Measurements from ENCODE around the gene HTRA1. TPM values are rescaled to one million over a fixed set of nuclear protein-coding genes. Genes with fewer than 3 reads are reported as not detected.

Gene HTRA1
- polyA plus RNA-seq, 3 donors from 2014 or later: 0.16 to 0.73 TPM; not detected in 1

DNA sequence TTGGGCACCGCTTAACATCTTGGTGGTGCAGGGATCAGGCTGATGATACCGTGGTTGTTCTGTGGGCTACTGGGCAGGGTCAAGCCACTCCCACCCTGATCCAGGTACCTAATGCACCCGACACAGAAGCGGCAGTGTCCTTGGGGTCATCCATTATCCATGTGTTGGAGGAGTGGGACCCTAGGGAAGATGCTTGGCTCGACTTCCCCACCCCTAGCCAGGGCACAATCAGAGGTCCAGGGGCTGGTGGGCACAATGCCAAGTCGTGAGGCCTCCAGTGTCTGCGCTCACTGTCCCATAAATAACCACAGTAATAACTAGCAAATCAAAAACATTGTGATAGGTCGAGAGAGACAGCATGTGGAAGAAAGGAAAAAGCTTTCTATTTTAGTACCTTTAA is 37.7 kb downstream of the HTRA1 start:
- Mint-ChIP-seq H3K27me3 (ENCODE audit: low read depth in 3 of 3) (peaks cover 0 to 8% (median 0%) of the 10 kb centered on the region in 3 donors), H3K9me3 (peaks cover 0 to under 1% (median 0%) of the 10 kb centered on the region in 6 donors), H3K36me3 (no peaks in the 10 kb centered on the region), H3K4me3 (no peak overlapping the region), H3K27ac (no peak overlapping the region), H3K4me1 (no peaks in the 10 kb centered on the region)
- DNase-seq: no peak

DNA sequence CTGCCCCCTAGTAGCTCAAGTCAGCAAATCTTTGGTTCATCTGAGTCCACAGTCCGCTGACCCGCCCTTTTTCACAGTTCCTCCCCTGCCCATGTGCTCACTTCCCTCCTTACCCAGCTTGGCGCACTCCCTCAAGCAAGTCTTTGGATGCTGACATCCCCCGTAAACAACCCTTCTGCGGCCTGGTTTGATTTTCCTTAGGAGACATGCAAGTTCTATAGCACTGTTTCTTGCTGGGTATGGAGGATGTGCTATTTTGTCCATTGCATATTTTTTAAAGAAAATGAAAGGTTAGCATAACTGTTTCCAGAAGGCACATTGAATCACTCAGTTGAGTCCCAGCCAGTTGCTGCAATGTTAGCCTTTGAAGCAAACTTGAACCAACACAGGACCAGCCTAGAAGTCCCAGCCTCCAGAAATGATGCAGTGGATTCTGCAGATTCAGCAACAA is 38.2 kb downstream of the HTRA1 start:
- no peak for DNase-seq
- Mint-ChIP-seq H3K27ac (no peak overlapping the region), H3K9me3 (peaks cover 0 to 1% (median 0%) of the 10 kb centered on the region in 6 donors), H3K36me3 (no peaks in the 10 kb centered on the region), H3K27me3 (ENCODE audit: low read depth in 3 of 3) (peaks cover 0 to 8% (median 0%) of the 10 kb centered on the region in 3 donors), H3K4me3 (no peak overlapping the region), H3K4me1 (no peaks in the 10 kb centered on the region)

DNA sequence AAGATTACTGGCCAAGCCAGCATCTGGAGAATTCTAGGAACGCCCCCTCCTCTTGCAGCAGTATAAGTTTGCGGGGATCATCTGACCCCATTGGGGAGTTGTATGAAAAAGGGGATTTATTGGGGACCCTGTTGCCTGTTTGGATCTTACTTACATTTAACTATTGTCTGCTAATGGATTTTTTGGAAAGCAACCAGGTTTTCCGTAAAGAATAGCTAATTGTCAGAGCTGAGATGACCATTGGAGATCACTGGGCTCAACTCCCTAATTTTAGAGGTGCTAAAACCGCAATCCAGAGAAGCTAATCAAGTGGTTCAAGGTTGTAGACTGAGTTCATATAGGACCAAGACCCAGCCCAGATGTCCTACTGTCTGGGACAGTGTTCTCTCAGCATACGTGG is 38.8 kb downstream of the HTRA1 start:
- DNase-seq: no peak
- no peak overlapping the region for H3K27ac Mint-ChIP-seq
- peaks cover 0 to 1% (median 0%) of the 10 kb centered on the region in 6 donors for H3K9me3 Mint-ChIP-seq
- no peaks in the 10 kb centered on the region for H3K36me3 Mint-ChIP-seq
- H3K4me3 Mint-ChIP-seq: no peak overlapping the region
- peaks cover 0 to 4% (median 0%) of the 10 kb centered on the region in 3 donors for H3K27me3 Mint-ChIP-seq (ENCODE audit: low read depth in 3 of 3)
- H3K4me1 Mint-ChIP-seq: no peaks in the 10 kb centered on the region

DNA sequence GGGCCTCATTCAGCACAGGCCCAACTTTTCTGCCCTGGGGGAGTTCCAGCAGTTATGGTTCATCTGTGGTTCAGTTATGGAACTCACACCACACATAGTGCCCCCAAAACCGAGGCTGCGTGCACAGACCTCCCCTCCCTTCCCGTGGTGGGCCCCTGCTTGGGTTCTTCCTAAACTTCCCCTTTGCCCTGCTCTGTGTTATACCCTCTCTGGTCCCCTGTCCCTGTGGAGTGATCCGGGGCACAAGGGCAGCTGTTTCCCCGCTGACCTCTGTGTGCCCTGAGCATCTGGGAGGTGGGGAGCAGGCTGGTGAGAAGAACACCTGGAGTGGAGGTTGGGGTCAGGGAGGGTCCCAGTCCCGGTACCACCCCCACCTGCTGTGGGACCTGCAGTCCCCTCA is 39.4 kb downstream of the HTRA1 start:
- no peaks in the 10 kb centered on the region for H3K36me3 Mint-ChIP-seq
- H3K9me3 Mint-ChIP-seq: peaks cover 0 to 1% (median 0%) of the 10 kb centered on the region in 6 donors
- no peak for DNase-seq
- H3K27ac Mint-ChIP-seq: no peak overlapping the region
- peaks cover 0 to 2% (median 0%) of the 10 kb centered on the region in 3 donors for H3K27me3 Mint-ChIP-seq (ENCODE audit: low read depth in 3 of 3)
- no peaks in the 10 kb centered on the region for H3K4me1 Mint-ChIP-seq
- no peak overlapping the region for H3K4me3 Mint-ChIP-seq

DNA sequence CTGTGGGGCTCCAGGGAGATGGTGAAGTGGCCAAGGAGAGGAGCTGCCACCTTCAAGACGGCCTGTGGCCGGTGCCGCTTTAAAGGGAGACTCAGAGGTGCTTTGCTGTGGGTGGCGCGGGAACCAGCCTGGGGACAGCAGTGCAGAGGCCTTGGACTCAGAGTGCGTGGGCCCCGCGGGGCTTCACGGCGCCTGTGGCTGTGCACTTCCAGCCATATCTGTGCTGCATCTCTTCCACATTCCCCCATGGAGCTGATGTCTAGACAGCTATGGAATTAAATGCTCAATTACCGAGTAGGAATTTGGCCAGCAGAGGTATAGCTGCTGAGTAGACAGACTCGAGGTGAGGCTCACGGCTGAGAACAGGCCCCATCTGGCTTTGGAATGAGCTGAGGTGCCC is 41.7 kb downstream of the HTRA1 start:
- peaks cover 0 to 1% (median 0%) of the 10 kb centered on the region in 6 donors for H3K9me3 Mint-ChIP-seq
- no peak for DNase-seq
- no peaks in the 10 kb centered on the region for H3K4me1 Mint-ChIP-seq
- H3K4me3 Mint-ChIP-seq: no peak overlapping the region
- peaks cover 2 to 5% (median 2%) of the 10 kb centered on the region in 3 donors for H3K27me3 Mint-ChIP-seq (ENCODE audit: low read depth in 3 of 3)
- H3K27ac Mint-ChIP-seq: no peak overlapping the region
- H3K36me3 Mint-ChIP-seq: no peaks in the 10 kb centered on the region

DNA sequence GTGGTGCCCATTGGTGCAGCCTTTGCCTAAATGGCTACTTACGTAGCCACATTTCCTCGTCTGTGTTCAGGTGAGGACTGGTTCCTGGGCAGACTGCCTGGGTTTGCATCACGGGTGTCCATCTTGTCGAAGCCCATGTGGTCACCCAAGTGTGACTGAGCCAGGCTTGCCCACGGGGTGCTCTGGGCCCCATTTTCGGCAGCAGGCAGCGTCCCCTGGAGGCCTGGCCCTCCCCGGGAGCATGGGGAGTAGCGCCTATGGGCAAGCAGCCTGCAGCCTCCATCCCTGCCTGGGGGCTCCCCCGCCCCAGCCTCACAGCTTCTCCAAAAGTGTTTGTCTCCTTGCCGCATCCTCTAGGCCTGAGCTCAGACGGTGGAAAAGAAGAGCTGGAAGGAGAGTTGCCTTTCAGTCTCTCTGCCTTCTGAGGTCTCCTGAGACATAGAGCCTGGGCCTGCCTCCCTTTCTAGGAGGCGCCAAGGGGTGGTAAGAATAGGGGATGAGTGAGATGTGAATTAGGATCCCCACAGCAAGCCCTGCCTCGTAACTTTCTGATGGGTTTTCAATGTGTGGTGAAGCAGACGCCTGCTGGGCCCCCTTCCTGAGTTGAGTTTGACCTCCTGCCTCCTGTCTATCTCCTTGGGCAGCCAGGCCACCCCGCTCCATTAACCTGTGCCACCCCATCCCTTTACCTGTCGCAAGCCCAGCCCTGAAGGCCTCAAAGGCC is 42.7 kb downstream of the HTRA1 start:
- H3K4me3 Mint-ChIP-seq: no peak overlapping the region
- peaks cover 2 to 5% (median 2%) of the 10 kb centered on the region in 3 donors for H3K27me3 Mint-ChIP-seq (ENCODE audit: low read depth in 3 of 3)
- peaks cover 0 to 1% (median 0%) of the 10 kb centered on the region in 6 donors for H3K9me3 Mint-ChIP-seq
- H3K27ac Mint-ChIP-seq: no peak overlapping the region
- no peak for DNase-seq
- H3K4me1 Mint-ChIP-seq: no peaks in the 10 kb centered on the region
- H3K36me3 Mint-ChIP-seq: no peaks in the 10 kb centered on the region

DNA sequence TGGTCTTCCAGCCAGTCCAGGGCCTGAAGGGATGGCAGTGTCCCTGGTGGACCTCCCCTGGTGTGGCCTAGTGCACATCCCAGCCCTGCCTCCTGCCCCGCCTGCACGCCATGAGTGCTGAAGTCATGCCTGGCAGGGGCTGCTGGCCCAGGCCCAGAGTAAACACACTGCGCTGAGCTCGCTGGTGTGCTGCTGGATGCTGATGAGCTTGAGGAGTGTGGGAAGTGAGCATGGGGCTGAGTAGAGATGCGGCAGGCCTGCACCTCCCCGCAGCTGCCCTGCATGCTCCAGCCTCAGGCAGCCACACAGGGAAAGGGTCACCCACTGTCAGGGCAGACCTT is 43.2 kb downstream of the HTRA1 start:
- Mint-ChIP-seq H3K4me1 (no peaks in the 10 kb centered on the region), H3K27ac (no peak overlapping the region), H3K27me3 (ENCODE audit: low read depth in 3 of 3) (peaks cover 2 to 5% (median 2%) of the 10 kb centered on the region in 3 donors), H3K36me3 (no peaks in the 10 kb centered on the region), H3K9me3 (peaks cover 0 to 1% (median 0%) of the 10 kb centered on the region in 6 donors), H3K4me3 (no peak overlapping the region)
- no peak for DNase-seq

DNA sequence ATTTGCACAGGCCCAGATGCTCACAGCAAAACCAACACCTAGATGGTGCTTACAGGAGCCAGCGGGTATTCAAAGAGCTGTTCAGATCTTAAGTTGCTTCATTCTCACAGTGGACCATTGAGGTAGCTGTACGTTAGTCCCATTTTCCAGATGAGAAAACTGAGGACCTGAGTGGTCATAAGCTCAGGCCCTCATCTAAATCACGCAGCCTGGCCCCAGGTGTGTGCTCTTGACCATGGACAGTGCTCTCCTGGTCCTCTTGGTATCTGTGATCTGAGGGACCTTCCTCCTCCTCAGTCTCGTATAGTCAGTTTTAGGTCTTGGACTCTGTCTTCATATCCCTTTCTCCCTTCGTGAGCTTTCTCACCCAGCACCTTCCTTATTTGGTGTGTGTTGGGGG is 43.7 kb downstream of the HTRA1 start:
- no peak overlapping the region for H3K4me3 Mint-ChIP-seq

DNA sequence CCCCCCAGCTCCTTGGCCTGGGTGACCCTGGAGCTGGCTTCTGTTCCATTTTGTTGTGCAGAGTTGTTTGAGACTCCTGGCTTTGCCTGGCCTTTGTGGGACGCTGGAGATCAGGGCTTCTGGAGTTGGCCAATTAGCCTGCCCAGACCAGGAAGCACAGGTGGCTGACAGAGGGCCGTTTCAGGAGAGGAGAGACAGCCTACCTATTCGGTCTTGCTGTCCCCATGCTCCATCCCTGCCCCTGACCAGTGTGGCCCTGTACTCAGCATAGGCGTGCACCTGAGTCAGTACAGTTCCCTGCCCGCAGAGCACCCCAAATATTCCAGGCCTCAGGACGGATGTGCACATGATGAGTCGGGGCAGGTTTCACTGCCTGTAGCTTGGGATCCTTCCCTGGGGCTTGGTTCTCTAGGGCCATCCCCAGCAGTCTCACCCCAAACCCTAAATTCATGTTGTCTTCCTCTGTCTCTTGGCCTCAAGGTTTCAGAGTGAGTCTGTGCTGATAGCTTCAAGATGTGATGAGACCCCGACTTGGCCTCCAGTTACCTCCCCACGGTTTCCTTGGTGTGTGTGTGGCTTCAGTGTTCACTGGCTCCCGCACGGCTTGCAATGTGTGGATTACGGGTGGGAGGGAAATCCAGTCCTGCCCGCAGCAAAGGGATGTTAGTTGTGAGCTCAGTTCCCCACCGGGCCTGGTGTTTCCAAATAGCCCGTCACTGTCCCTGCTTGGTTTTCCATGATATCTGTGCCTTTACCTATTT is 44.7 kb downstream of the HTRA1 start:
- peaks cover 2 to 5% (median 2%) of the 10 kb centered on the region in 3 donors for H3K27me3 Mint-ChIP-seq (ENCODE audit: low read depth in 3 of 3)
- no peak overlapping the region for H3K27ac Mint-ChIP-seq
- H3K36me3 Mint-ChIP-seq: no peaks in the 10 kb centered on the region
- DNase-seq: no peak
- peaks cover 0 to 1% (median 0%) of the 10 kb centered on the region in 6 donors for H3K9me3 Mint-ChIP-seq
- H3K4me1 Mint-ChIP-seq: no peaks in the 10 kb centered on the region
- no peak overlapping the region for H3K4me3 Mint-ChIP-seq

More for the DNA sequence above, 43.7 kb downstream of the HTRA1 start:
- H3K9me3 Mint-ChIP-seq: peaks cover 0 to 1% (median 0%) of the 10 kb centered on the region in 6 donors
- no peak overlapping the region for H3K27ac Mint-ChIP-seq
- H3K27me3 Mint-ChIP-seq (ENCODE audit: low read depth in 3 of 3): peaks cover 2 to 5% (median 2%) of the 10 kb centered on the region in 3 donors
- no peaks in the 10 kb centered on the region for H3K36me3 Mint-ChIP-seq
- DNase-seq: no peak
- no peaks in the 10 kb centered on the region for H3K4me1 Mint-ChIP-seq

DNA sequence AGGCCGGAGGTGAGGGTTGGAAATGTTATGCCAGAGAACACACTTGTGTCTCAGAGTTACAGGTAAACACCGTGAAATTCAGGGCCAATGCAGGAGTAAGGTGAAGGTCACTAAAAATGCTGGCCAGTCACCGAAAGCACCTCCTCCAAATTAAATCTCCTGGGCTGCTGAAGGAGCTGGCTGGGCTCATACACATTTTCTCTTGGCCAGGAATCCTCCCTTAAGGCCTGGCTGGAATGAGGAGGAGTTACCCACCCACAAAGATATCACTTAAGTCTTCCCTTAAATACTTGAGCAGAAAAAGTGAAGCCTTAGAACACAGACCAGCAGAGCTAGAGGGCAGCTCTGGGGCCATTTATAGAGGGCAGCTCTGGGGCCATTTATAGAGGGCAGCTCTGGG is 46.3 kb downstream of the HTRA1 start:
- Mint-ChIP-seq H3K36me3 (no peaks in the 10 kb centered on the region), H3K9me3 (peaks cover 0 to 1% (median 0%) of the 10 kb centered on the region in 6 donors), H3K4me3 (no peak overlapping the region), H3K27ac (no peak overlapping the region), H3K4me1 (no peaks in the 10 kb centered on the region), H3K27me3 (ENCODE audit: low read depth in 3 of 3) (peaks cover 2 to 5% (median 2%) of the 10 kb centered on the region in 3 donors)
- no peak for DNase-seq

DNA sequence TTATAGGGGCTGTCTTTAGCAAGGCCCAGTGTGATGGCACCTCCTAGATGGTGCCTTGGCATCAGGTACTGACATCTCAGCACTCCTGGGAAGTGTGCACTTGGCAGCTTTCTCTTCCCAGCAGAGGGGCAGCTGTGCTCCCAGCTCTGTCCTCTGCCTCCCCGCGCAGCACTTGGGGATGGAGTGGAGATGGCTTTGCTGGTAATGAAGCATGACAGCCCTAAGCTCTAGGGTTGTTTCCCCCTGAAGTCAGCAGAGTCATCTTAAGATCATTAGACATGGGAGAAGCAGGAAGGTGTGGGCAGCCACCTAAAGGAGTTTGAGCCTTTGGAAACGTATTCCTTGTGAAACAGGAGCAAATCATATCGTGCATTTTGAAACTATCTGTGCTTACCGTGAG is 46.7 kb downstream of the HTRA1 start:
- DNase-seq: no peak
- H3K9me3 Mint-ChIP-seq: peaks cover 0 to 1% (median 0%) of the 10 kb centered on the region in 6 donors
- peaks cover 2 to 5% (median 2%) of the 10 kb centered on the region in 3 donors for H3K27me3 Mint-ChIP-seq (ENCODE audit: low read depth in 3 of 3)
- H3K4me3 Mint-ChIP-seq: no peak overlapping the region
- H3K4me1 Mint-ChIP-seq: no peaks in the 10 kb centered on the region
- H3K36me3 Mint-ChIP-seq: no peaks in the 10 kb centered on the region
- no peak overlapping the region for H3K27ac Mint-ChIP-seq

DNA sequence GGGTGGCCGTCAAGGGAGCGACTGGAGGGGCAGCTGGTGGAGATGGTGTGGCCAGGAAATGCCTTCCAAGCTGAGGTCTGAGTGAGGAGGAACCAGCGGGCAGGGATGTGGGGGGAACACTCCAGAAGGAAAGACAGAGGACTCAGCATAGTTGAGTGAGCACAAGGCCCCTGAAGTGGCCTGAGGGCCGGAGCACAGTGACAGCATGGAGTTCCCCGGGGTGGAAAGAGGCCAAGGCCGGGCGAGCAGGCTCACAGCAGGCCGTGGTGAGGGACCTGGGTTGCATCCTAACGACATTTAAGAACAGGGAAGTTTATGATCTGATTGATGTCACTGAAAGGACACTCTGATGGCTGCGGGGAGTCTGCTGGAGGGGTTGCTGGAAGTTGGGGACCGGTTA is 48.0 kb downstream of the HTRA1 start:
- Mint-ChIP-seq H3K27ac (no peak overlapping the region), H3K4me3 (no peak overlapping the region), H3K4me1 (no peaks in the 10 kb centered on the region), H3K27me3 (ENCODE audit: low read depth in 3 of 3) (peaks cover 2 to 5% (median 5%) of the 10 kb centered on the region in 3 donors), H3K9me3 (no peaks in the 10 kb centered on the region), H3K36me3 (no peaks in the 10 kb centered on the region)
- DNase-seq: no peak

DNA sequence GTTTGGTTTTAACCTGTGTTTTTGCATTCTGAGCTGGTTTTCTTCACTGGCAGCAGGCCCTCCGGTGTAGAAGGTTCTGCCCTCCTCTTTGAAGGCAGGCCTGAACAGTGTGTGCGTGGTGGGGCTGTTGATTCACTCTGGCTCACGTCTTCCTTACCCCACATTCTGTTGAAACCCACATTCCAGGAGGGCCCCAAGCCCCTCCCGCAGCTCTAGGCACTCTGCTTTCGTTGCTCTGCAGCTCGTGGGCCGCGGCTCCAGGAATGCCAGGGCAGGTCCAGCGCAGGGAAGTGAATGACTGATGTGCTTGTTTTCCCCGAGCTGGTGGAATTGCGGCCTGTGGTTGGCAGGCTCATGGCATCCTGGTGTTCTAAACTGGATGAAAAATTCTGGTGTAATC is 49.0 kb downstream of the HTRA1 start:
- no peak overlapping the region for H3K4me3 Mint-ChIP-seq
- H3K36me3 Mint-ChIP-seq: no peaks in the 10 kb centered on the region
- H3K9me3 Mint-ChIP-seq: no peaks in the 10 kb centered on the region
- H3K27ac Mint-ChIP-seq: no peak overlapping the region
- DNase-seq: no peak
- H3K4me1 Mint-ChIP-seq: peaks cover under 1% of the 10 kb centered on the region in 2 donors
- H3K27me3 Mint-ChIP-seq (ENCODE audit: low read depth in 3 of 3): peaks cover 2 to 6% (median 5%) of the 10 kb centered on the region in 3 donors

DNA sequence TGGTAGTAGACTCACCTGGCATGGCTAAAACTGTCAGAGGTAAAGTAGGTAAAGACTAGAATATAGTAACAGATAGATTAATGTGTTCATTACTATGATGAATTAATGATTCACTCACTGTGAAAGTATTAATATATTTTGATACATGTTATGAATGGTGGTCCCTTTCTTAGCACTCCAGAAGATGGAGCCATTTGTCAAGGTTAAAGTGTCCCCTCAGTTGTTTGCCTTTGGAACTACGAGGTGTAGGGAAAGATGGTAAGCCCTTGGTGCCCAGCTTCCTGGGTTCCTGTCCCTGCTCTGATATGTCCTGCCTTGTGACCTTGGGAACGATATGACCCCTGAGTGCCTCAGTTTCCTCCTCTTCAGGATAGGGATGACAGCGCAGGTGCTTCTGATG is 49.4 kb downstream of the HTRA1 start:
- Mint-ChIP-seq H3K27ac (no peak overlapping the region), H3K9me3 (no peaks in the 10 kb centered on the region), H3K4me3 (no peak overlapping the region), H3K27me3 (ENCODE audit: low read depth in 3 of 3) (peaks cover 2 to 6% (median 5%) of the 10 kb centered on the region in 3 donors), H3K36me3 (no peaks in the 10 kb centered on the region), H3K4me1 (peaks cover 3 to 4% of the 10 kb centered on the region in 2 donors)
- DNase-seq: no peak
